ENCODE data around the gene AIF1.
"Not testable (repeated sequence)": the region's sequence is repeated elsewhere in the genome, so short reads cannot be mapped to it uniquely, and the experiment has no call there.

Gene AIF1

DNA sequence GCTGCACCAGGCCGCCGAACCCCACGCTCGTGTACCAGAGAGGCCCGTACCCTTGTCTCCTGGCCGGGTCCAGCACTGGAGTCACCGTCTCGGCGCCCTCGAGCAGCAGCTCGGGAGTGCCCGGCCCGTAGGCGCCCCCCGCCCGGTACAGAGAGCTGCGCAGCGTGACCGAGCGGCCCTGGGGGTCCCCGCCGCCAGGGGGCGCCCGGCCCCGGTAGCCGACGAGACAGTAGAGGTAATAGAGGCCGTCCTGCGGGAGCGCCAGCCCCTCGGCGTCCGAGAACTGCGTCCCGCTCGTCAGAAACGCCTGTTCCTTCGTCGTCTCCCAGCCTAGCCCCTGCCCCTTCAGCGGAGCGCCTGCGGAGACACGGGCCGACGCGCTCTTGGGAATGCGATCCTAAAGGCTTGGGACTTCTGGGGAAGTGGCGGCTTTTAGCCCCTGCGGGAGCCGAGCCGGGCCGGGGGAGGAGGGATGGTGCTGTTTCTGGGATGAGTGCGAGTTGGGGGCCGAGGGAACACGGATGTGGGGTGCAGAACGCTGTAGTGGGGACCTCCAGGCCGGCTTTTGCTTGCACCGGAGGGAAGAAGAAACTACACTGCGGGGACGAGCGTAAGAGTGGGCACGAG is 34.1 kb upstream of the AIF1 start:
- peak; percentile 90 for DNase-seq

DNA sequence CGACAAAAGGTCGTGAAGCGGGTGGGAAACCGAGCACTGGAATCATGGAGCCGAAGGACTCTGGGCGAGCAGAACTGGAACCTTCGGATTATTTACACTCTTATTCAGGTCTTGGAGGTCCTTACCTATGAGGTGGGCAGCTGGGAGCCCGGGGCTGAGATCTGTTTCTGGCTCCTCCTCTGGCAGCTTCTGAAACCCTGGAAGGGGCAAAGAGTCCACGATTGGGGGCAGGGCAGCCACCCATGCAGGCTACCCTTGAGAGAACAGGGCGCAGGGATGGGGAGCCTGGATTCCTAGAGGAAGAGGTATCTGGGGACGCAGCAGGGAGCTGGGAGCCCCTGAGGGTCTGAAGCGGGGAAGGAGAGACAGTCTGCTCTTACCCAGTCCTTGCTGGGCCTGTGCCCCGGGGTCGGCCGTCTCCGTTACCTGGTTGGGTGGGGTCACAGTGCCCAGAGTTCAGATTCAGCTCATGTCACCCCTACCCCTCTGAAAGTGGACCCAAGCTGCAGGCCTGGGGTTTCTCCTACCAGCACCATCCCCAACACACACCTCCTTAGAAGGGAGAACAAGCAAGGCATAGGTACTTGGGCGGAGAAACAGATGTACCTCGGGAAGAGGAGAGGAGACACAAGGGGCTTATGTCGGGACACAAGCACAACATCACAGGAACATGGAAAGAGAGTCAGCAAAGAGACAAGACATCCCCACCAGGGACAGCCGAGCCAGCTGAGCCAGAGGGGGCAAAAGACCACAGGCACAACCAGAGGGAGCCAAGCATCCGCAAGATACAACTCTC is 33.4 kb upstream of the AIF1 start:
- DNase-seq, result no peak

DNA sequence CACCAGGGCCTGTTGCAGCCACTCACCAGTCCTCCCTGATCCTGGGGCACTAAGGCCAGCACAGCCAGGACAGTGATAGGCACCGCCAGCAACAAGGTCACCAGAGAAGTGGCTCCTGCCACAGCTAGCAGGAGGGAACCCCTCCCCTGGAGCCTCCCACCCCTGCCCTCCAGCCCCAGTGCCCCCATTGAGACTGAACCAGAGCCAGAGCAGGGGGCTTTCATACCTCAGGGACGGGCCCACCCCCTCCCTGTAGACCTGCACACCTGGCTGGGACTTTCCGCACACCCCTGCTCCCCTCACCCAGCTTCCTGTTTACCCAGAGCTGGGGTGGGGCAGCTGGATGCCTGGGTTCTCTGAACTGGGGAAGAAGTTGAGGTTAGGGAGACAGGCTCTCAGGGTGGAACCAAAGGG is 32.8 kb upstream of the AIF1 start, which contains the start of gene LTB:
Gene LTB (minus strand): TSS at position 195 of the 414 bp plus-strand sequence. CDS start 7 bp downstream, at position 188.
- no peak for DNase-seq

DNA sequence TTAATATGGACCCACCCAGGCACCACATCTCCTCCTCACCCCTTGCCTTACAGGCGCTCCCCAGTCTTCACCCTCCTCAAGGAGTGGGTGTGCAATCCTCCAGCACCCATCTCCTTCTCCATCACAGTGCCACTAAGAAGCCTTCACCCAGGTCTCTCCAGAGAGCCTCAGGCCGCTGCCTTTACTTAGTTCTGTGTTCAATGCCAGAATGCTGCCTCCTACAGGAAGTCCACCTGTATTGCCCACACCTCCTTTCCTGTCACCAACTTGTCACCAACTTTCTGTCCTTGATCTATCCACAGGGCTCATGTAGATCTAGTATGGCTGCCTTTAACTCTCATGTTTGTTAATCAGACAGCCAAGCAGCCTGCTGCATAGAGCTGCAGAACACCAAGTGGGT is 29.5 kb upstream of the AIF1 start:
- no peak for DNase-seq

DNA sequence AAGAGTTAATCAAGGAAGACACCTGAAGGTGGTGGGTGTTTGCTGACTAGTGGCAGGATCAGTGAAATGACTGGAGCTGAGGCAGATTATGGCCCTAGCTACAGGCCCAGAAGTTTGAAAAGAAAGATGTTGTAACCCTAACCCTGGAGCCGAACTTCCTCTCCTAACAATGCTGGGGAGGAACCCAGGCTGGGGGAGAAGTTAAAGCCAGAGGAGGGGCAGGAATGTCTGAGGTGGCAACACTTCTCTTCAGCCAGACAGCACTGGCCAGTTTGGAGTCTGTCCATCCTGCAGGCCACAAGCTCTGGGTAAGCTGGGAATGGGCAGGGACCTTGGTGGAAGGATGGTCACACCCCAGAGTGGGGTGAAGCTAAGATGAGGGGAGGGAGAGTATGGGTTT is 29.0 kb upstream of the AIF1 start, which contains the start of gene LST1:
Gene LST1 (plus strand): TSS at position 270 of the 400 bp plus-strand sequence. CDS start 1,023 bp downstream, outside the sequence.
- DNase-seq, result no peak

DNA sequence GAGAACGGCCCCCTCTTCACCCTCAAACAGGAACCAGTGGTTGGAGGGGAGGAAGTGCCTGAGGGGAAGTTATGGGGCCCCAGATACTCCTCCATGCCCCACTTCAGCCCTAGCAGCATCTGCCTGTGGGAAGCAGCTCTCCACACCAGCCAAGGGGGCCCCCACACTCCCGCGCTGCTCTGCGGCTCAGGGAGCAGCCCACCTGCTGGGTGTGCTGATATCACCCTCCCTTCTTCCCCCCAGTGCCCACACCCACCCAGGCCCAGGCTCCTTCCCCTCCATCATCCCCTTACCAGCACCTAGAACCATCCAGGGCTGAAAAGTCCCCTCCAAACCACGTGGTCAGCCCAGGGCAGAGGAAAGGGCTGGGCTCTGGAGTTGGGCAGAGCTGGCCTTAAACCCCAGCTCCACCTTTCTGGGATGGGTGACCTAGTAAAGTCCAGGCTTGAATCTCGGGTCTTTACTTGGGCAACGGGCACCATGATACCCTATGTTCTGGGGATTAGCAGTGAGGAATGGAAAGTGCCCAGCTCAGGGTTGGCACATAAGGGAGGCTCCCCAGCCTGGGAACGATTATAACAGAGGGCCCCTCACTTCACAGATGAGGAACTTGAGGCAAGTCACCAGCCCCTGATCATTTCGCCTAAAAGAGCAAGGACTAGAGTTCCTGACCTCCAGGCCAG is 28.3 kb upstream of the AIF1 start:
- DNase-seq, result no peak

DNA sequence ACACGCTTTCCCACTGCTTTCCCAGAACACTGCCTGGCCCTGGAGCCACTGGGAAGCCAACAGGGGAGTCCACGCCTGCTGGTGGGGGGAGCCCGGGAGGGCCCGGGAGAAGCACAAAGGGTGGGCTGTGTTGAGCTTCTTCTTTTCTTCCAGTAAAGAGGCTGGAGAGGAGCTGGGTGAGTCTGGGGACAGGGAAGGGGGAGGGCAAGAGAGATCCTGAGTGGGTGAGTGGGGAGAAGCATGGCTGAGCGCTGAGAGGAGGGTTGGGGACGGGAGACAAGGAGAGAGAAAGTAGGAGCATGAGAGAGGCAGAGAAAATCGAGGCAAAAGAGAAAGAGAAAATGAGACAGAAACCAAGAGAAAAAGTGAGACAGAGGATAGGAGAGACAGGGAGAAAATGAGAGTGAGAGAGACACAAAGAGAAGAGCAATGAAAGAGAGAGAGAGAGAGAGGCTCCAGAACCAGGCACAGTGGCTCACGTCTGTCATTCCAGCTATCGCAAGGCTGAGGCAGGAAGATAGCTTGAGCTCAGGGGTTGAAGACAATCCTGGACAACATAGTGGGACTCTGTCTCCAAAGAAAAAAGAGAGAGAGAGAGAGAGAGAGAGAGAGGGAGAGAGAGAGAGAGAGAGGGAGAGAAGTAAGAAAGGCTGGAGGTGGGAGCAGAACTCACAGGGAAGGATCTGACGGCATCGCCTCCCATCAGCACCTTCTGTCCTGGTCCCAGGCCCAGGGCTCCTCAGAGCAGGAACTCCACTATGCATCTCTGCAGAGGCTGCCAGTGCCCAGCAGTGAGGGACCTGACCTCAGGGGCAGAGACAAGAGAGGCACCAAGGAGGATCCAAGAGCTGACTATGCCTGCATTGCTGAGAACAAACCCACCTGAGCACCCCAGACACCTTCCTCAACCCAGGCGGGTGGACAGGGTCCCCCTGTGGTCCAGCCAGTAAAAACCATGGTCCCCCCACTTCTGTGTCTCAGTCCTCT is 26.9 kb upstream of the AIF1 start:
- DNase-seq, result no peak

DNA sequence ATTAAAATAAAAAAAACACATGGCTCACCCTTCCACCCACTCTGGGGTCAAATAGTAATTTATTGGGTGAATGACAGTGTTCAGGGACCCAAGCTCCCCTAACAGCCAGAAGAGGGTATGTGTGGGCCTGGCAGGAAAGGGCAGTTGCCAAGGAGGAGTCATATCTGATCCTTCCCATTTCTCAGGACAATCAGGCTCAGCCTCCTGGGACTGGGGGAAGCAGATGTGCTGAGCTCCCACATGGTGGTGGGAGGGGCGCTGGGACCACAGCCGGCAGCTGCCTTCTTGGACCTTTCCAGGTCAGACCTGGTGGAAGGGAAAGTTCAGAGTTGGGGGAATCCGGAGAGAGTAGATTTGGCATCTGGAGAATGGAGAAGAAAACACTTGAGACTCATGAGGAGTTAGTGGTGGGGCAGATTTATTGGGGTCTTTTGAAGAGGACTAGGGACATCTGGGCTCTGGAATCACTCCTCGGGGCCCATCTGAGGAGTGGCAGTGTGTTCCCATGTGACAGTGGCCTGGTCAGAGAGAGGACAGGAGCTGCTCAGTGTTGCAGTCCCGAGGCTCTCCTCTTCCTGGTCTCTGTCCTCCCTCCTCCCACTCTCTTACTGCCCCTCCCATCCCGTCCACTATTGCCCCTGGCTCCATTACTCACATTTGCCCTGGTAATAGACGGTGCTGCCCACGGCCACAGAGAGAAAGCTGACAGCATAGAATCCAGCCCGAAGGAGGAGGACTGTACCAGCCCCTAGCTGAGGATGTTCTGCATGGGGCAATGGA is 26.0 kb upstream of the AIF1 start:
- DNase-seq, result no peak

DNA sequence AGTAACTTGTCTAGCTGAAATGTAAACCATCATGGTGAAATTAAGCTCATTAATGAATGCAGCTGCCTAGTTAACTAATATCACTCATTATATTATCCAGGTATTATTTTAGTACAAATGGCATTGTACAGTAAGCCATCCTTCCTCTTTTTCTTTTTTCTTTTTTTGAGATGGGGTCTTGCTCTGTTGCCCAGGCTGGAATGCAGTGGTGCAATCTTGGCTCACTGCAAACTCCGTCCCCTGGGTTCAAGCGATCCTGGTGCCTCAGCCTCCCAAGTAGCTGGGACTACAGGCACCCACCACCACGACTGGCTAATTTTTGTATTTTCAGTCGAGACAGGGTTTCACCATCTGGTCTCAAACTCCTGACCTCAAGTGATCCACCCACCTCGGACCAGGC is 24.3 kb upstream of the AIF1 start:
- not testable (repeated sequence) for DNase-seq

DNA sequence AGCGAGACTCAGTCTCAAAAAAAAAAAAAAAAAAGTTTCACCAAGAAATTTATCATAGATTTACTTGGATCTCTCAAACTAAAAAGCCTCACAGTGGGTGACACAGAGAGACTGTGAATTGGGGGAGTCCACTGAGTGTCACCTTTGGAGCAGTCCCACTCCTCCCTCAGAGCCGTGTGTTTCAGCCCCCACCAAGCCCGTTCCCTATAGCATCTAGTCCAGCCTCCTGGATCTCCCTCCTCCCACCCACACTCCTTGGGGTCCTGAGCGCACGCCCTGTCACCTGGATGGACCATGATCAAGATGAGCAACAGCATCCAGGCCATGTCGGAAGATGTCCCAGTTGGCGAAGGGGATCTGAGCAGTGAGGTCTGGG is 22.6 kb upstream of the AIF1 start:
- no peak for DNase-seq

DNA sequence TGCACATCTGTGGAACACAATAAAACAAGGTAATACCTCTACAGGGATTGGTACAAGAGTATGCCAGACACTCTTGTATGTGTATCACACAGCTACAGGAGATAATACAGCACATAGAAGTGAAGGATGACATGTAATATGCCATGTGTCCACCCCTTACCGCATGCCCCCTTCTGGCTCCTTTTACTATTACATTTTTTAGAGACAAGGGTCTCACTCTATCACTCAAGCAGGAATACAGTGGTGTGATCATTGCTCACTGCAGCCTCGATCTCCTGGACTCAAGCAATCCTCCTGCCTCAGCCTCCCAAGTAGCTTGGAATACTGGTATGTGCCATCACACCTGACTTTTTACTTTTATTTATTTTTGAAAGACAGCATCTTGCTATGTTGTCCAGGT is 18.0 kb upstream of the AIF1 start:
- no peak for DNase-seq

DNA sequence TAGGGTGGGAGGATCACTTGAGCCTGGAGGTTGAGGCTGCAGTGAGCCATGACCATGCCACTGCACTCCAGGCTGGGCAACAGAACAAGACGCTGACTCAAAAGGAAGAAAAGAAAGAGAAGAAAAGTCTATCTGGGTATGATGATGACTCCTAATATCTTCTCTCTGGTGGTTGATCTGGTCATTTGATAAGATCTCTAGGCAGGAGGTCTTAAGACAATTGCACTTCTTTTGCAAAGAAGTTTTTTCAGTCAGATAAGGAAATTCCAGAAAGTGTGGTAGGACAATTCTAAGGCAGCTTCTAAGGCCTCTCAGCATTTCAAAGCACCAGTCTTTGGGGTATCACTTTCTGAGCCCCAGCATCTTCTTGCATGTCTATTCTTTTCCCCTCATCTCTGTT is 7.7 kb upstream of the AIF1 start:
- no peak for DNase-seq

DNA sequence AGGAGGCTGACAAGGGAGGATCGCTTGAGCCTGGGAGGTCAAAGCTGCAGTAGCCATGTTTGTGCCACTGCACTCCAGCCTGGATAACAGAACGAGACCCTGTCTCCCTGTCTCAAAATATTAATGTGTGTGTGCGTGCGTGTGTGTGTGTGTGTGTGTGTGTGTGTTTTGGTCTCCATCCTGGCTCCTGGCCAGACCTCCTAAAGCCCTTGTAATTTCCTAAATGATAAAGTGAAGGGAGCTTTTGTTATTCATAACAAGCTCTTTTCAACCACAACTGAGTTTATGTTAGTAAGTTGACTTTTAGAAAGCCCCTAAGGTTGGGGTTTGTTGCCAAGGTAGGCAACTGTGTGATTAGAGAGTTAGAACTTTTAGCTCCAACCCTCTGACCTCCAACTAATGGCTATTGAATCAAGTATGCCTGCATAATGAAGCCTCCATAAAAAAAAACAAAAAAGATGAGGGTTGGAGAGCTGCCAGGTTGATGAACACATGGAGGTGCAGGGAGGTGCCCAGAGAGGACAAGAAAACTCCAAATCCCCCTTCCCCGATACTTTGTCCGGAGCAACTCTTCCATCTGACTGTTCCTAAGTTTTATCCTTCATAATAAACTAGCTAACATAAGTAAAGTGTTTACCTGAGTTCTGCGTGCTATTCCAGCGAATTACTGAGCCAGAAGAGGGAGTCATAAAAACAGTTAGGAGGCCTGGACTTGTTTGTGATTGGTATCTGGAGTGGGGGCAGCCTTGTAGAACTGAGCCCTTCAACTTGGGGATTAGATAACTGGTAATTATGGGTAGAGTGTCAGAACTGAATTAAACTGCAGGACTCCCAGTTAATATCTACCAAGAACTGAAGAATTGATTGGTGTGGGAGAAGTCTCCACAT is 5.3 kb upstream of the AIF1 start:
- DNase-seq, result no peak

DNA sequence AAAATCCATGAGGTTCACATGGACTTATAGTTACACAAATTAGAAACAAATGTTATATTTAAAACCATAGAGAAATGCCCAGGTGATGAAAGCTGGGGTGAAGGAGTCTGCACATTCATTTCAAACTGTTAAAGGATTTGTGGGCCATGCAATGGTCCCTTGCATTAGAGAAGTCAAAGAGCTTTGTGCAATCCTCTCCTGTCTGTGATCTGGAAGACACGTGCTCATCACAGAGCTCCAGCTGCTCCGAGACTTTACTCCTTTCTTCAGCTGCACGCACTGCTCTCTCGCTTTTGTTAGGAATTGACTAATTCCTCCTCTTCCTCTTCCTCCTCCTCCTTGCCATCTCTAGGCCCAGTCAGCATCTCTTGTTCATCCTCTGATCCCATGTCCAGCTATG is 4.1 kb upstream of the AIF1 start:
- no peak for DNase-seq

DNA sequence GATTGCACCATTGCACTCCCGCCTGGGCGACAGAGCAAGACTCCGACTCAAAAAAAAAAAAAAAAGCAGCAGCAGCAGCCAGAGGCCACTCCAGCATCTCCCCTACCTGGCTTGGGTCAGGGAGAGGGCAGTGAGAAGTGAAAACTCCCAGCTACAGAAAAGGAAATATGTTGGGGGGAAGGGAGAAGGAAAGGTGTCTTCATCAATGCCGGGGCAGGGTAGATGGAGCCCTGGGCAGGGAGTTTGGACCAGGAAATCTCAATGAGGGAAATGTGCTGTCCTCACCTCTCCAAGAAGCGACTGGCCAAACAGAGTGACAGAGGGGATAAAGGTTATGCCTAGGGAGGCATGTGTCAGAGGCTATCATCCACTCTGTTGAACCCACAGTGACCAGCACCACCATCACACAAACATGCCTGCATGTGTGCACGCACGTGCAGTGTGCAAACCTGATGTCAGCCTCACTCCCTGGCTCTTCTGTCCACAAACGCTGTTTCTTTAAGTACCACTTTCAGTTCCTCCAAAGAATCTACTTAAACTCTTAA is 887 bp upstream of the AIF1 start:
- no peak for DNase-seq

DNA sequence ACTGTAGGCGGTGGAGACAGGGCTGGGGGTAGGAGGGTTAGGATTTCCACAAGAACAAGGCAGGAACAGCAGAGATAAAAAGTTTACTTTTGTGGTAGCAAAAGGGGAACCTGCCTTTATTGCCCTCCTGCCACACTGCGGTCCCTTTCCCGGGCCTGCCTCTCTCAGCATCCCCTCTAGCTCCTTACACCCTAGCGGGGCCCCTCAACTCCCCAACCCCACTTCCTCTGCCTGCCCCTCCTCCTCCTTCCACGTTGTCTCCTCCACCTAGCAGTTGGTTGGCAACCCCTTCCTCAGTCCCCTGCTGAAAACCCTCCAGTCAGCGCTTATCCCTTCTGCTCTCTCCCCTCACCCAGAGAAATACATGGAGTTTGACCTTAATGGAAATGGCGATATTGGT is 714 bp downstream of the AIF1 start:
- no peak for DNase-seq

DNA sequence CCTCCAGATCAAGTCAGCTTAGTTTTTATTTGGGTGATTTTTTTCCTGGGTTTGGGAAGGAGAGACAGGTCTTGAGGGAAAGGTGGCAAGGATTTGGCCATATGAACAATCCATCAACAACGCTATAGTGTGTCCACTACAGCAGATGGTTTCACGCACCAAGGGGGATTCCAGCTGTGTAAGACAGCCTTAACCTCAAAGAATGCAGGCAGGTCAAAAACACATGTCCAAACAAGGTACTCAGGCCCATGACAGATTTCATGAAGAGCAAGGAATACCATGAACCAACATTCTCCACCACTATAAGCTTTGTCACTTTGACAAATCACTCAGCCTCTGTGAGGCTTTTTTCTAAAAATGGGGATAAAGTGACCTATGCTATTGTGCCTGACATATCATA is 2.0 kb downstream of the AIF1 start:
- no peak for DNase-seq

DNA sequence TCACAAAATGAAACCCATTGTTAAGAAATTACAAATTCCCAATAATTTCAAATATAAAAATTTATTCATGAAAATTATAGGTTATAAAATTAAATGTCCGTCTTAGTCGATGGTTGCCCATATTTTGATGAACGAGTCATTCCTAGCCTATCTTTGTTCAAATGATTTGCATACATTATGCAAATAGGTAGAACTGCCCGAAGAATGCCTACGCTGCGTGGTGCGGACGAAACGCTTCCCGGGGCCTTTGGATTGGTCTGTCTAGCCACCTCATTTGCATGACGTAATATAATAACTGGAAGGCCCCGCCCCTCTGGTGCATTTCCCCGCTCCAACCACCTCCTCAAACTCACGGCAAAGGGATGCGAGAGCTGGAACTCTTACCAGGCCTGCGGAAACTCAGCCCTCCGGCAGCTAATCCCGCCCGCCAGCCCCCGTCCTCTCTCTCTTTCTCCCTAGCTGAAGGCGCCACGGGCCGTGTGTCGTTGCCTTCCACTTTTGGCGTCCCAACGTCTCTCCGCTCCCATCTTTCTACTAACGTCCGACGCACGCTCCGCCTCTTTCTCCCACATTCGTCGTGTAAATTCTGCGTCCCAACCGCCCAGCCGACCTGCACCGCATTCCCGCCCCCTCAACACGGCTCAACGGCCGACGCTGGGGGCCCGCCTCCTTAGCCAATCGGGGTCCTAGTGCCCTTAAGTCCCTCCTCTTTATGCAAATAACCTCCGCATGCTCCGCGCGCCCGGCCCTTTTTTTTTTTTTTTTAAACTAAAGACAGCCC is 5.0 kb downstream of the AIF1 start:
- DNase-seq, result peak; percentile 99

DNA sequence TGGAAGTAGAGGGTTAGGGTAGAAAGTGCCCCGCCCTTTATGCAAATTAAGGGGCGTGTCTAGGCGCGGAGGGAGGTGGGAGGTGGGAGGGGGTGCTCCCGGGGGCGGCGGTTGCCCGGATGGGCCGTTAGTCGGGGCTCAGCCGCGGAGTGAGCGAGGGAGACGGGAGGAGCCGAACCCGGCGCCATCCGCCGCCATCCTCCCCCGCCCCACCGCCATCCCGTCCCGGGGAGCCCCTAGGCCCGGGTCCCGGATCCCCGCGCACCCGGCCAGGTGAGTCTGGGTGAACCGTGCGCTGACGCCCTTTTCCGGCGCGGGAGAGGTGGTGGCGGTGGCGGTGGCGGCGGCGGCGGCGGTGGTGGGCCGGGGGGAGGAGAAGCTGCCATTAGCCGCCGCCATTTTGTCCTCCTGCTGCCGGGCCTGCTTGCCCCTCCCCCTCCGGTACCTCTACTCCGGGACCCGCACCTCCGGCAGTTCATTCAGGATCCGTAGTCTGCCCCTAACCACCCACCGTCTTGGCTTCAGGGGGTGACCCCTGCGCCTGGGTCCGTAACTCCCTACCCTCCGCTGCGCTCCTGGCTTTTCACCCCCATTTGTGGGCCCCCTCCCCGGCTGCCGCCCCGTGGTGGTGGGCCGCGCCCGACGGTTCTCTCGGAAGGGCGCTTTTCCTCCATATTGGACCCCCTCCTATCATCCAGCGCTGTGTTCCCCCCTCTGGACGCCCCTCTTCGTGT is 5.7 kb downstream of the AIF1 start, which contains the start of gene PRRC2A:
Gene PRRC2A (plus strand): TSS at position 130 of the 734 bp plus-strand sequence. CDS start 2,075 bp downstream, outside the sequence.
- no peak for DNase-seq
